Measurements from ENCODE around the gene KCNQ1OT1.

DNA sequence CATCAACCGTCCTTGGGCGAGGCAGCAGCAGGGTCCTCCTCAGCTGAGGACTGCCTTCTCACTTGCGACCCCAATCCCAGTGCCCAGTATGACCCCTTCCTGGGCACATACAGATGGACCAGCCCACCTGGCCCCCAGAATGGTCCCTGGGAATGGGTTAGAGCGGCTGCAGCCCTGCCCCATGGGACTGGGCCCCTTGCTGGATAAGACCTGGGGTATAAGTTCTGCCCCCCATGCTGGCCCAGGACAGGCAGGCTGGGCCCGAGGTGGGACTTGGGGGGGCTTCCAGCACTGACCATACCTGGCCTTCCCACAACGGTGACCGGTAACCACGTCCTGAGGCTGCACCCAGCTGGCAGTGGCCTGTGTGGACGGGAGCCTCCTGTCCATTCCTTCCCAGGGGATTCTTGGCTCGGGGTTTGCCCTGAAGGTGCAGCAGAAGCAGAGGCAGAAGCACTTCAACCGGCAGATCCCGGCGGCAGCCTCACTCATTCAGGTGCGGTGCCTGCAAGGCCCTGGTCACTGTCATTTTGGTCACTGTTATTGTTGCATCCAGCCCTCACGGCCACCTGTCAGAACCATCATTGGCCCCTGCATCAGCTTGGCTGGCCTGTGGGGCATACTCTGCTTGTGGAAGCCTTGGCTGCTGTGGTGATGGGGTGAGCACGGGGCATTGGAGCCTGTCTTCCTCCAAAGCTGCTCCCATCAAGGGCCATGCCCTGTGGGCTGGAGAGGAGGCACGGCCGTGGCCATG, 114.8 kb downstream of the KCNQ1OT1 start:
- TF ChIP-seq, protein P1, sequence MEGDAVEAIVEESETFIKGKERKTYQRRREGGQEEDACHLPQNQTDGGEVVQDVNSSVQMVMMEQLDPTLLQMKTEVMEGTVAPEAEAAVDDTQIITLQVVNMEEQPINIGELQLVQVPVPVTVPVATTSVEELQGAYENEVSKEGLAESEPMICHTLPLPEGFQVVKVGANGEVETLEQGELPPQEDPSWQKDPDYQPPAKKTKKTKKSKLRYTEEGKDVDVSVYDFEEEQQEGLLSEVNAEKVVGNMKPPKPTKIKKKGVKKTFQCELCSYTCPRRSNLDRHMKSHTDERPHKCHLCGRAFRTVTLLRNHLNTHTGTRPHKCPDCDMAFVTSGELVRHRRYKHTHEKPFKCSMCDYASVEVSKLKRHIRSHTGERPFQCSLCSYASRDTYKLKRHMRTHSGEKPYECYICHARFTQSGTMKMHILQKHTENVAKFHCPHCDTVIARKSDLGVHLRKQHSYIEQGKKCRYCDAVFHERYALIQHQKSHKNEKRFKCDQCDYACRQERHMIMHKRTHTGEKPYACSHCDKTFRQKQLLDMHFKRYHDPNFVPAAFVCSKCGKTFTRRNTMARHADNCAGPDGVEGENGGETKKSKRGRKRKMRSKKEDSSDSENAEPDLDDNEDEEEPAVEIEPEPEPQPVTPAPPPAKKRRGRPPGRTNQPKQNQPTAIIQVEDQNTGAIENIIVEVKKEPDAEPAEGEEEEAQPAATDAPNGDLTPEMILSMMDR (IDR thresholded peaks at IDR 0.05), result no peak
- no peak for TF ChIP-seq EP300 (IDR thresholded peaks at IDR 0.05)
- no peak for TF ChIP-seq POLR2A (IDR thresholded peaks at IDR 0.05)
